Chondrocyte (in vitro differentiated cells): ENCODE data around the gene SESN1. TPM values are rescaled to one million over a fixed set of nuclear protein-coding genes. Genes with fewer than 3 reads are reported as not detected.

Experiments used
- DNase-seq: peaks from one replicate; pipeline ENCODE4 v3.0.0; 2021; ENCODE audit warnings: mixed read lengths, low spot score
- H3K27ac Mint-ChIP-seq: one replicate; pipeline ENCODE4 v1.8.0; 2021; ENCODE audit warnings: mild to moderate bottlenecking, moderate library complexity, mixed read lengths; ENCODE audit not compliant: unreplicated experiment
- H3K27me3 Mint-ChIP-seq: 2 replicates; pipeline ENCODE4 v1.8.0; 2021; ENCODE audit warnings: low read depth, mixed read lengths
- H3K36me3 Mint-ChIP-seq: 2 replicates; pipeline ENCODE4 v1.8.0; 2021; ENCODE audit warnings: low read depth, mixed read lengths
- H3K4me1 Mint-ChIP-seq: 2 replicates; pipeline ENCODE4 v1.8.0; 2021; ENCODE audit warnings: low read depth, mild to moderate bottlenecking, mixed read lengths
- H3K4me3 Mint-ChIP-seq: one replicate; pipeline ENCODE4 v1.8.0; 2021; ENCODE audit warnings: mild to moderate bottlenecking, moderate library complexity, mixed read lengths; ENCODE audit not compliant: unreplicated experiment
- H3K9me3 Mint-ChIP-seq: 2 replicates; pipeline ENCODE4 v1.8.0; 2021; ENCODE audit warnings: low read depth, mixed read lengths
- CTCF ChIP-seq: fragments of 200-600 bp; sonication (generic); IDR thresholded peaks from 2 replicates; pipeline ENCODE4 v1.5.0; 2021; ENCODE audit warnings: antibody characterized with exemption, mild to moderate bottlenecking, moderate library complexity
- total RNA-seq: library from RNA; stranded (reverse); gene quantifications from 3 replicates; pipeline ENCODE4 v1.2.1, GENCODE V29; 2021

The SESN1 gene
- total RNA-seq, 1 donor from 2014 or later: 9.5 TPM

- no peak for DNase-seq
- Mint-ChIP-seq H3K36me3 (no peaks in the 10 kb centered on the region), H3K4me1 (peaks cover 19% of the 10 kb centered on the region), H3K27ac (no peak overlapping the region), H3K4me3 (no peak overlapping the region), H3K9me3 (peaks cover 7% of the 10 kb centered on the region), H3K27me3 (no peaks in the 10 kb centered on the region)
- TF ChIP-seq CTCF: no peak
Measured at GRCh38 chr6:109024368-109024767, 70.3 kb downstream of the SESN1 start.

GRCh38 chr6:109023356-109023925 lies 71.2 kb downstream of the SESN1 start:
- no peak for DNase-seq
- Mint-ChIP-seq H3K36me3 (no peaks in the 10 kb centered on the region), H3K27ac (no peak overlapping the region), H3K9me3 (peaks cover 7% of the 10 kb centered on the region), H3K4me3 (no peak overlapping the region), H3K4me1 (peaks cover 19% of the 10 kb centered on the region), H3K27me3 (no peaks in the 10 kb centered on the region)
- no peak for TF ChIP-seq CTCF

- Mint-ChIP-seq H3K4me1 (peaks cover 19% of the 10 kb centered on the region), H3K27me3 (no peaks in the 10 kb centered on the region), H3K27ac (no peak overlapping the region), H3K36me3 (no peaks in the 10 kb centered on the region), H3K9me3 (peaks cover 7% of the 10 kb centered on the region), H3K4me3 (no peak overlapping the region)
- no peak for TF ChIP-seq CTCF
- DNase-seq: no peak
Measured at GRCh38 chr6:109021870-109022269, 72.8 kb downstream of the SESN1 start.

GRCh38 chr6:109019911-109020310 lies 74.7 kb downstream of the SESN1 start:
- no peak for TF ChIP-seq CTCF
- DNase-seq: no peak
- H3K27ac Mint-ChIP-seq: no peak overlapping the region
- H3K4me3 Mint-ChIP-seq: no peak overlapping the region
- no peaks in the 10 kb centered on the region for H3K9me3 Mint-ChIP-seq
- H3K4me1 Mint-ChIP-seq: peaks cover 19% of the 10 kb centered on the region
- H3K36me3 Mint-ChIP-seq: no peaks in the 10 kb centered on the region
- no peaks in the 10 kb centered on the region for H3K27me3 Mint-ChIP-seq

- H3K9me3 Mint-ChIP-seq: no peaks in the 10 kb centered on the region
- no peak overlapping the region for H3K4me3 Mint-ChIP-seq
- TF ChIP-seq CTCF: no peak
- no peak for DNase-seq
- no peaks in the 10 kb centered on the region for H3K27me3 Mint-ChIP-seq
- H3K27ac Mint-ChIP-seq: no peak overlapping the region
- H3K36me3 Mint-ChIP-seq: no peaks in the 10 kb centered on the region
- peaks cover 2% of the 10 kb centered on the region for H3K4me1 Mint-ChIP-seq
Measured at GRCh38 chr6:109015176-109015575, 79.5 kb downstream of the SESN1 start.
